Hepatocyte (in vitro differentiated cells): Measurements from ENCODE around the gene KLC1.

Experiments
- CTCF ChIP-seq: fragments of 200-600 bp; sonication (generic); IDR thresholded peaks from 2 replicates; pipeline ENCODE4 v1.5.1; 2016; ENCODE audit warnings: antibody characterized with exemption, mild to moderate bottlenecking; ENCODE audit not compliant: poor library complexity
- EZH2 ChIP-seq: fragments of 200-600 bp; sonication (generic); IDR thresholded peaks from 2 replicates; pipeline ENCODE4 v1.6.1; 2016; ENCODE audit warnings: antibody characterized with exemption, mild to moderate bottlenecking, borderline replicate concordance
- EZH2phosphoT487 ChIP-seq: fragments of 200-600 bp; sonication (generic); IDR thresholded peaks from one replicate; pipeline ENCODE4 v1.6.1; 2018; ENCODE audit warnings: antibody characterized with exemption, mild to moderate bottlenecking, low read depth, moderate library complexity; ENCODE audit not compliant: unreplicated experiment, severe bottlenecking

DNA sequence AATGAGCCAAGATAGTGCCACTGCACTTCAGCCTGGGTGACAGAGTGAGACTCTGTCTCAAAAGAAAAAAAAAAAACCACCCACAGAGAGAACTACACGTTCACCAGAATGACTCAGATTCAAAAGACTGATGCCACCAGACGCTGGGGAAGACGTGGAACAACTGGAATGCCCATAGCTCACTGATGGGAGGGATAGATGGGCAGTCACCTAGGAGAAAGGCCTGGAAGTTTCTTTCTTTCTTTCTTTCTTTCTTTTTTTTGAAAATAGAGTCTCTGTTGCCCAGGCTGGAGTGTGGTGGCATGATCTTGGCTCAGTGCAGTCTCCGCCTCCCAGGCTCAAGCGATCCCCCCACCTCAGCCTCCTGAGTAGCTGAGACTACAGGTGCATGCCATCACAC, 10.0 kb upstream of the KLC1 start:
- no peak for TF ChIP-seq CTCF
- no peak for TF ChIP-seq EZH2phosphoT487
- no peak for TF ChIP-seq EZH2
